Suprapubic skin (tissue), 3 donors: Measurements from ENCODE around the gene MAGI3.

Experiments
- CTCF ChIP-seq, 2 donors: fragments of 200-600 bp in 1 of 2; fragments of 450-650 bp in 1 of 2; sonication (generic) in 1 of 2; IDR thresholded peaks; one replicate each; pipeline ENCODE4 v1.5.1; 2016 to 2019; ENCODE audit warnings: antibody characterized with exemption in 2 of 2, mild to moderate bottlenecking in 1 of 2, moderate library complexity in 1 of 2
- POLR2AphosphoS5 ChIP-seq, 3 donors: sonication (generic); formaldehyde crosslinking; IDR thresholded peaks; one replicate each; pipeline ENCODE4 v1.6.1; 2017; ENCODE audit warnings: antibody characterized with exemption in 3 of 3

DNA sequence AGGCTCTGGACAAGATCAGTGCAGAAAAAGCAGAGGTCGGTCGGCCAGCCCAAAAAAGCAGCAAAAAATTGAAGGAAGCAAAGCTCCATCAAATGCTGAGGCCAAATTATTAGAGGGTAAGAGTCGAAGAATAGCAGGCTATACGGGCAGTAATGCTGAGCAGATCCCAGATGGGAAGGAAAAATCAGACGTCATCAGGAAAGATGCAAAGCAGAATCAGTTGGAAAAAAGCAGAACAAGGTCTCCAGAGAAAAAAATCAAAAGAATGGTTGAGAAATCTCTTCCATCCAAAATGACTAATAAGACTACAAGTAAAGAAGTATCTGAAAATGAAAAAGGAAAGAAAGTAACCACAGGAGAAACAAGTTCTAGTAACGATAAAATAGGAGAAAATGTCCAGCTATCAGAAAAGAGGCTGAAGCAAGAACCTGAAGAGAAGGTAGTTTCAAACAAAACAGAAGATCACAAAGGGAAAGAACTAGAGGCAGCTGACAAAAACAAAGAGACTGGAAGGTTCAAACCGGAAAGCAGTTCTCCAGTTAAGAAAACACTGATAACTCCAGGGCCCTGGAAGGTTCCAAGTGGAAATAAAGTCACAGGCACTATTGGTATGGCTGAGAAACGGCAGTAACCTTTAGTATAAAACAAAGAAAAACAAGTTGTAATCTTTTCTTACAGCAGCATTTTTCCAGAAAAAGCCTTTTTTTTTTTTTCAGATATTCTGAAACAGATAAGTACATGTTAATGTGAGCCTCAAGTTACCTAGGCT, 293.3 kb downstream of the MAGI3 start:
- no peak for TF ChIP-seq POLR2AphosphoS5 (IDR thresholded peaks at IDR 0.05)
- no peak for TF ChIP-seq CTCF (IDR thresholded peaks at IDR 0.05)
